HG03045 (cell line): Measurements from ENCODE around the gene SMPD1.
"Not testable (repeated sequence)": the region's sequence is repeated elsewhere in the genome, so short reads cannot be mapped to it uniquely, and the experiment has no call there.

ENCODE experiments used
- ATAC-seq: cut with Tn5 transposase; IDR thresholded peaks from one replicate; pipeline ENCODE4 v1.9.1; 2021; ENCODE audit warnings: mild to moderate bottlenecking, moderate library complexity; ENCODE audit not compliant: unreplicated experiment

SMPD1 gene

DNA sequence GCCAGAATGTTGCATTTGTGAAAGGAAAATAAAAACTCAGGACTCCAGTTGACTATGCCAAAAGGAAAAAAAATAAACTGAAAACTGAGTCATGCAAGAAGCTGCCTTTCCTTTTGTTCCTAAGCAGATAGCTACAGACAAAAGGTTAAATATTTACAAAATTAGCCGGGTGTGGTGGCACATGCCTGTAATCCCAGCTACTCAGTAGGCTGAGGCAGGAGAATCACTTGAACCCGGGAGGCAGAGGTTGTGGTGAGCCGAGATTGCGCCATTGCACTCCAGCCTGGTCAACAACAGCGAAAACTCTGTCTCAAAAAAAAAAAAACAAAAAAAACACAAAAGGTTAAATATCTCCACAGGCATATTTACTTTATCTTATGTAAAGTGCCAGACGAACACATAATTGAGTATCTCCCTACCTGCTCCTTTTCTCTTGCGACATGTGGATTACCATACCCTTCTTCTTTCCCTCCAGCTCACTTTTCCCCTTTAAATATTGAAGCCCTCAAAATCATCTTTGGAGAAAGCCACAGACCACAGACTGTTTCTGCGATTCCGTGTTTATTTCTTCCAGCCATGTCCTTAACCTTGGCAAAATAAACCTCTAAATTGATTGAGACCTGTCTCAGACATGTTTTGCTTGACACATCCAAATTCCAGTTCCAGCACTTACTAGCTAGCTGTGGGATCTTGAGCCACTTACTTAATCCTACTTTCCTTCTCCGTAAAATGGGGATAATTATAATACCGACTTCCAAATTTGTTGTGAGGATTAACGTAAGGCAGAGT lies 2.3 kb upstream of the SMPD1 start:
- ATAC-seq, result no peak

- ATAC-seq, result no peak
Measured at GRCh38 chr11:6388748-6389147, 1.5 kb upstream of the SMPD1 start.

DNA sequence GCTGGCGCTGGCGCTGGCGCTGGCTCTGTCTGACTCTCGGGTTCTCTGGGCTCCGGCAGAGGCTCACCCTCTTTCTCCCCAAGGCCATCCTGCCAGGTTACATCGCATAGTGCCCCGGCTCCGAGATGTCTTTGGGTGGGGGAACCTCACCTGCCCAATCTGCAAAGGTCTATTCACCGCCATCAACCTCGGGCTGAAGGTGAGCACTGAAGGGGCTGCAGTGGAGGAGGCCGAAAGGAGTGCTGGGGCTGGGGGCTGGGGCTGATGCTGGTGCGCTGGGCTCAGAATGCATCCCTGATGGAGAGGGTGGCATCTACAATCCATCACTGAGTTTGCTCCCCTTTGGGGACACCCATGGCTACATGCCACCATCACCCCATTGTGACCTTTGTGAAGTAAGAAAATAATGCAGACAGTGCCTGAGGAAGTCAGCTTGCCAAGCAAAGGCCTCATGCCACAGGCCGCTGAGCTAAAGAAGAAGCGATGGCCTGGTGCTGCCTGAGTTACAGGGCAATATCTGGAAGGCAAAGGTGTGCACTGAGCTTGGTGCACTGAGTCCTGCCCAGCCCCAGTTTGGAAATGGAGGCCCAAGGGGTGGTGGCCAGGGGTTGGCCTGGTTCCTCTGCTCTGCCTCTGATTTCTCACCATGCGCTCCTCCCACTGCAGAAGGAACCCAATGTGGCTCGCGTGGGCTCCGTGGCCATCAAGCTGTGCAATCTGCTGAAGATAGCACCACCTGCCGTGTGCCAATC lies 620 bp downstream of the SMPD1 start:
- ATAC-seq, result no peak

DNA sequence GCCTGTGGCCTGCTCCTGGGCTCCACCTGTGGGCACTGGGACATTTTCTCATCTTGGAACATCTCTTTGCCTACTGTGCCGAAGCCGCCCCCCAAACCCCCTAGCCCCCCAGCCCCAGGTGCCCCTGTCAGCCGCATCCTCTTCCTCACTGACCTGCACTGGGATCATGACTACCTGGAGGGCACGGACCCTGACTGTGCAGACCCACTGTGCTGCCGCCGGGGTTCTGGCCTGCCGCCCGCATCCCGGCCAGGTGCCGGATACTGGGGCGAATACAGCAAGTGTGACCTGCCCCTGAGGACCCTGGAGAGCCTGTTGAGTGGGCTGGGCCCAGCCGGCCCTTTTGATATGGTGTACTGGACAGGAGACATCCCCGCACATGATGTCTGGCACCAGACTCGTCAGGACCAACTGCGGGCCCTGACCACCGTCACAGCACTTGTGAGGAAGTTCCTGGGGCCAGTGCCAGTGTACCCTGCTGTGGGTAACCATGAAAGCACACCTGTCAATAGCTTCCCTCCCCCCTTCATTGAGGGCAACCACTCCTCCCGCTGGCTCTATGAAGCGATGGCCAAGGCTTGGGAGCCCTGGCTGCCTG lies 1.4 kb downstream of the SMPD1 start:
- ATAC-seq, result no peak

DNA sequence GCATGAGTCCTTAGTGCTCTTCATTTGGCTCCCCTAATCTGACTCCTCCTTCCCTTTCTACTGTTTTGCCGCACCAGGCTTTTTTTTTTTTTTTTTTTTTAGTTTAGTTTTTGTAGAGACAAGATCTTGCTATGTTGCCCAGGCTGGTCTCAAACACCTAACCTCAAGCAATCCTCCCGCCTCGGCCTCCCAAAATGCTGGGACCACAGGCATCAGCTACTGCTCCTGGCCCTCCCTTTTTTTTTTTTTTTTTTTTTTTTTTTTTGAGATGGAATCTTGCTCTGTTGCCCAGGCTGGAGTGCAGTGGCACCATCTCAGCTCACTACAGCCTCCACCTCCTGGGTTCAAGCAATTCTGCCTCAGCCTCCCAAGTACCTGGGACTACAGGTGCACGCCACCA lies 2.0 kb downstream of the SMPD1 start:
- ATAC-seq, result not testable (repeated sequence)

DNA sequence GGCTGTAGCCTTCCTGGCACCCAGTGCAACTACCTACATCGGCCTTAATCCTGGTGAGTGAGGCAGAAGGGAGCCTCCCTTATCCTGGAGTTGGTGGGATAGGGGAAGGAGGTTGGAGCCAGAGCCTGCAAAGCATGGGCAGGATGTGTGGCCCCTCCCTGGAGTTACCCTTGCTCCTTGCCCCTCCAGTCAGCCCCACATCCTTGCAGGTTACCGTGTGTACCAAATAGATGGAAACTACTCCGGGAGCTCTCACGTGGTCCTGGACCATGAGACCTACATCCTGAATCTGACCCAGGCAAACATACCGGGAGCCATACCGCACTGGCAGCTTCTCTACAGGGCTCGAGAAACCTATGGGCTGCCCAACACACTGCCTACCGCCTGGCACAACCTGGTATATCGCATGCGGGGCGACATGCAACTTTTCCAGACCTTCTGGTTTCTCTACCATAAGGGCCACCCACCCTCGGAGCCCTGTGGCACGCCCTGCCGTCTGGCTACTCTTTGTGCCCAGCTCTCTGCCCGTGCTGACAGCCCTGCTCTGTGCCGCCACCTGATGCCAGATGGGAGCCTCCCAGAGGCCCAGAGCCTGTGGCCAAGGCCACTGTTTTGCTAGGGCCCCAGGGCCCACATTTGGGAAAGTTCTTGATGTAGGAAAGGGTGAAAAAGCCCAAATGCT lies 3.9 kb downstream of the SMPD1 start:
- ATAC-seq, result no peak

- no peak for ATAC-seq
Measured at GRCh38 chr11:6395470-6396060, 5.3 kb downstream of the SMPD1 start.

- ATAC-seq, result no peak
Measured at GRCh38 chr11:6397156-6397555, 6.9 kb downstream of the SMPD1 start.

GRCh38 chr11:6397636-6398035 lies 7.4 kb downstream of the SMPD1 start:
- no peak for ATAC-seq

DNA sequence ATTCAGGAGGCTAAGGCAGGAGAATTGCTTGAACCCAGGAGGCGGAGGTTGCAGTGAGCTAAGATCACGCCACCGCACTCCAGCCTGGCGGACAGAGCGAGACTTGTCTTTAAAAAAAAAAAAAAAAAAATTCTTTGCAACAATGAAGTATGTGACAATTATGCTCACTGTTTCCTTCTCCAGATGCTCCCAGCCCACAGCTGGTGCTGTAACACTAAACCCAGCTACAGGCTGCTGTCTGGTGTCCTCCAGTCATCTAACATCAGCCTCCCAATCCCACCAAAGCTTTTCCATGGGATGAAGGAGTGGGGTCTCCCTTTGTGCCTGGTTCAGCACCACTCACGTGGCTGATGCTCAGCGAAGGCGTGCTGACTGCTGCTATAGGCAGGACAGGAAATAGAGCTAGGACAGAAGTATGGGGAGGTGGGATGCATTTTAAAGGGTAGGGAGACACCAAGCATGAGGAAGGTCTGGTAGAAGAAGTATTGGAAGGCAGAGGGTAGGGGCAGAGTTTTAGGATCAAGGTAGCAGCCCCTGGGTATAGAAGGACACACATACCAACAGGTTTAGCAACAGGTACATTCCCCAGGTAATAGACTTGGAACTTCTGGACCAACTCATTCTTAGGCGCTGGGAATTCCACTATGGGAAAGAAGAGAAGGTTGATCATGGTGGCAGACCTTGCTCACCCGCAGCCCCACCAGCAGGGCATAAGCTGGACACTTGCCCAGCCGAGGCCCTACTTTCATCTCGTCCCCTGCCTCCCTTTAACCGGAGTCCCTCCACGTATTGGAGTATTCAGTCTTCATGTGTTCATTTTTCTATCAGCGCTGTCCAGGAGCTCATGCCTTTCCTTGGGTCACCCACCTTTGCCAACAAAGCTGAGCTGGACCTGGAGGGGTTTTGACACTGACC lies 10.4 kb downstream of the SMPD1 start:
- no peak for ATAC-seq

DNA sequence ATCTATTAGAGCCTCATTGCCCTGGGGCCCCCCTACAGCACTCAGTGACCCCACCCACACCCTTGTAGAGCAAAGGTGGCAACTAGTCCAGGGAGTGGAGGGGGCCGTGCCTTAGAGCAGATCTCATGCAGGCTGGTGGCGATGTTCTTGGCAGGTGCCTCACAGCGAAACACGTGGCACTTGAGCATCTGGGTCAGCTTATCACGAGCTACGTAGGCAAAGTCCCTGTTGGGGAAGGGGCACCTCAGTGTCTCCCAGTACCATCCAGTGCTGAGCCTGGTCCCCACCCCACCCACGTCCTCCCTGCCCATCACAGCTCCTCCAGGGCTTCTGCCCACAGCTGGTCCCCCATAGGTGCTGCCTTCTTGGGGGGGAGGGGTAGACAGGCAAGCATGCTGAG lies 11.2 kb downstream of the SMPD1 start:
- no peak for ATAC-seq

- ATAC-seq, result peak; percentile 38
Measured at GRCh38 chr11:6402061-6402470, 11.8 kb downstream of the SMPD1 start.

- peak; percentile 92 for ATAC-seq
Measured at GRCh38 chr11:6402561-6402981, 12.3 kb downstream of the SMPD1 start.

DNA sequence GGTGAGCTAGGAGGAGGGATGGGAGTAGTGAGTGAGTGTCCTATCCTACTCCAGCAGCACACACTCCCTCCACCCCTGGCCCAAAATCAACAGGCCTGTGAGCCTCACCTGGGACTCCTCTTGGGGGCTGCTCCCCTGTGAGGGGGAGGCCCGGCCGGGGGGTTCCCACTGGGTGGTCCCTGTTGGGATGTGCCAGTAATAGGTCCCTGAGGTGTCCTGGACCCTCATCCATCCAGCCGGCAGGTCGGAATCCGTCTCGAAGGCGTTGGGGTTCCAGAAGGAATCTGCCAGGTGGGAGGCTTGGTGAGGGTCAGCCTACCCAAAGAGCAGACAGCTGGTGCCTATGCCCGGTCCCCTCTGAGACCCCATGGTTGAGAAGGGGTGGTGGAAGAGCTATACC lies 13.3 kb downstream of the SMPD1 start:
- no peak for ATAC-seq

GRCh38 chr11:6404342-6405051 lies 14.2 kb downstream of the SMPD1 start:
- no peak for ATAC-seq

GRCh38 chr11:6405052-6405667 lies 14.9 kb downstream of the SMPD1 start:
- no peak for ATAC-seq

DNA sequence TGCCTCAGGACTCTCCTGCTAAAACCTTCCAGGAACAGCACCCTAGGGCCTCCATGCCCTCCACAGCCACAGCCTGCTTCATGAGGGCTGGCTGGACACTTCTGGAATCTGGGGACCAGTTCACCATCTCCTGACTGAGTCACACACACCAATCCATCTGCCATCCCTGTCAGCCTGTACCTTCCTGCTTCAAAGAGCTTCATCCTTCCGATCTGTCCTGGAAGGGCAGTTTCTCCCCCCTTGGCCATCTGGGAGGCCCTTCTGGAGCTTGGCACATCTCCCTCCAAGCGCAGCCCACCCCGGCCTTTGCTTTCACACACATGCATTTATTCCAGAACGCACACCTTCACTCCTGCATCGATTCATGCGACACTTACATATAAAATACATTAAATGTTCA lies 15.6 kb downstream of the SMPD1 start:
- no peak for ATAC-seq

DNA sequence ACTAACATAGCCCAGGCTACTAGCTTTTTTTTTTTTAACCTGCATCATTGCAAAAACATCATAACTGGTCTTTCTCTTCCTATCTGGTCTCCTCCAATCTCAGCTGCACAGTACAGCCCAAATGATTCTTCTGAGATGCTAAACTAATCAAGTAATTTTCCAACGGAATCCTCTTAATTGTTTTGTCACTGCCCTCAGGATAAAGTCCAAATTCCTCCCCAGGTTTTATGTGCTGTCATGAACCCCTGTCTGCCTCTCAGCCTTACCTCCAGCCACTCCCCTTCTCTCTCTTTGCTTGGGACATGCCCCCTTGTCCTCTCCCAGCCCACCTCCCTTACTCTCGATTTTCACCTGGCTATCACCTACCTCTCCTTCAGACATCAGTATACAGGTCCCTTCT lies 16.1 kb downstream of the SMPD1 start:
- ATAC-seq, result no peak
